B cell (primary cell): ENCODE data around the gene STRN. TPM values are rescaled to one million over a fixed set of nuclear protein-coding genes. Genes with fewer than 3 reads are reported as not detected.
"Not testable (repeated sequence)": the region's sequence is repeated elsewhere in the genome, so short reads cannot be mapped to it uniquely, and the experiment has no call there.

Experiments
- ATAC-seq: fragments of 200-7000 bp; cut with Tn5 transposase; one replicate; pipeline ENCODE4 v1.10.0; 2021; ENCODE audit warnings: low read depth, mild to moderate bottlenecking, moderate number of reproducible peaks, moderate library complexity
- CTCF ChIA-PET: fragments of 350-600 bp; sonication (Branson Sonifier 250); formaldehyde crosslinking; loops from one replicate; lab custom pipeline; 2021; ENCODE audit warnings: antibody characterized with exemption, inconsistent platforms; lab: Charles Lee
- POLR2A ChIA-PET: fragments of 350-600 bp; sonication (Branson Sonifier 250); formaldehyde crosslinking; loops from one replicate; lab custom pipeline; 2021; ENCODE audit warnings: antibody characterized with exemption; lab: Charles Lee
- DNase-seq: peaks from one replicate; pipeline ENCODE4 v3.0.0; 2013
- H2AFZ ChIP-seq: 2 replicates; pipeline ENCODE4 v1.6.1; 2012; ENCODE audit warnings: mild to moderate bottlenecking, low read depth, low read length; ENCODE audit not compliant: insufficient read depth, poor library complexity, severe bottlenecking
- H3K27ac ChIP-seq, 2 donors: 1 replicate in 1 of 2; 2 replicates in 1 of 2; pipeline ENCODE4 v1.5.1; 2012 to 2013; ENCODE audit warnings: low read length in 2 of 2, mild to moderate bottlenecking in 2 of 2, moderate library complexity in 1 of 2
- H3K27me3 ChIP-seq, 4 experiments: fragments of 200-600 bp in 1 of 4; sonication (generic) in 1 of 4; replicated peaks in 1 of 4; 1 replicate in 2 of 4; 2 replicates in 2 of 4; pipeline versions ENCODE4 v1.6.1 to v1.7.0; 2013 to 2016; ENCODE audit warnings: low read length in 3 of 4, mild to moderate bottlenecking in 2 of 4, mixed read lengths in 1 of 4, moderate library complexity in 1 of 4; ENCODE audit not compliant: insufficient read depth in 4 of 4, control insufficient read depth in 3 of 4; ENCODE audit errors: control extremely low read depth in 1 of 4
- H3K36me3 ChIP-seq, 2 experiments: replicated peaks in 1 of 2; 1 replicate in 1 of 2; 2 replicates in 1 of 2; pipeline versions ENCODE4 v1.6.1 to v1.7.1; 2013; ENCODE audit warnings: low read length in 1 of 2; ENCODE audit not compliant: insufficient read depth in 2 of 2, control insufficient read depth in 1 of 2; ENCODE audit errors: control extremely low read depth in 1 of 2, extremely low read depth in 1 of 2
- H3K4me1 ChIP-seq, 2 donors: fragments of 200-600 bp in 1 of 2; sonication (generic) in 1 of 2; 1 replicate in 1 of 2; 2 replicates in 1 of 2; pipeline versions ENCODE4 v1.5.1 to v1.6.1; 2013 to 2017; ENCODE audit warnings: low read length in 2 of 2; ENCODE audit not compliant: control insufficient read depth in 2 of 2, insufficient read depth in 2 of 2
- H3K4me2 ChIP-seq: replicated peaks from 2 replicates; pipeline ENCODE3; 2012; ENCODE audit warnings: mild to moderate bottlenecking, low read depth, low read length; ENCODE audit not compliant: poor library complexity, severe bottlenecking
- H3K4me3 ChIP-seq, 5 experiments: fragments of 200-600 bp in 1 of 5; sonication (generic) in 1 of 5; 1 replicate in 3 of 5; 2 replicates in 2 of 5; pipeline versions ENCODE4 v1.5.1 to v1.7.0; 2011 to 2016; ENCODE audit warnings: low read length in 4 of 5, mild to moderate bottlenecking in 4 of 5, low read depth in 2 of 5, control low read depth in 1 of 5, moderate library complexity in 1 of 5; ENCODE audit not compliant: insufficient read depth in 1 of 5; ENCODE audit errors: control extremely low read depth in 1 of 5, extremely low read depth in 1 of 5
- H3K79me2 ChIP-seq: fragments of 200-600 bp; sonication (generic); one replicate; pipeline ENCODE4 v1.6.0; 2016; ENCODE audit warnings: low read length; ENCODE audit not compliant: control insufficient read depth, insufficient read depth
- H3K9ac ChIP-seq: fragments of 200-600 bp; sonication (generic); 2 replicates; pipeline ENCODE4 v1.6.1; 2017; ENCODE audit warnings: mild to moderate bottlenecking, low read length, moderate library complexity
- H3K9me3 ChIP-seq, 3 donors: one replicate each; pipeline versions ENCODE4 v1.6.1 to v1.7.1; 2013; ENCODE audit warnings: low read length in 2 of 3; ENCODE audit not compliant: control insufficient read depth in 2 of 3, insufficient read depth in 1 of 3; ENCODE audit errors: control extremely low read depth in 1 of 3
- H4K20me1 ChIP-seq: 2 replicates; pipeline ENCODE4 v1.6.0; 2012; ENCODE audit warnings: mild to moderate bottlenecking, low read length; ENCODE audit not compliant: insufficient read depth, control insufficient read depth, poor library complexity, severe bottlenecking
- H3K27ac Mint-ChIP-seq: one replicate; pipeline ENCODE4 v1.8.0; 2021; ENCODE audit warnings: mixed read lengths
- H3K27me3 Mint-ChIP-seq: one replicate; pipeline ENCODE4 v1.8.0; 2021; ENCODE audit warnings: mixed read lengths
- H3K4me1 Mint-ChIP-seq: one replicate; pipeline ENCODE4 v1.8.0; 2021; ENCODE audit warnings: mixed read lengths
- H3K4me3 Mint-ChIP-seq: one replicate; pipeline ENCODE4 v1.8.0; 2021; ENCODE audit warnings: mixed read lengths
- H3K9me3 Mint-ChIP-seq: one replicate; pipeline ENCODE4 v1.8.0; 2022; ENCODE audit warnings: mixed read lengths; ENCODE audit not compliant: insufficient read depth
- EZH2 ChIP-seq: IDR thresholded peaks from 2 replicates; pipeline ENCODE4 v1.6.1; 2012; ENCODE audit warnings: borderline replicate concordance, low read depth, mild to moderate bottlenecking, moderate library complexity, low read length; ENCODE audit not compliant: insufficient read depth, poor library complexity, severe bottlenecking
- WGBS: methylation state at CpG from one replicate; pipeline ENCODE4 v1.1.5; 2013; ENCODE audit warnings: missing lambda C conversion rate; ENCODE audit not compliant: insufficient coverage; 5-methylcytosine and 5-hydroxymethylcytosine counted together
- intact Hi-C: fragments of 100-400 bp; cut with micrococcal nuclease; formaldehyde crosslinking; loops from one replicate; pipeline ENCODE4 v1.10.0; 2022
- polyA plus RNA-seq: library from polyadenylated mRNA; depleted of rRNA; stranded (reverse); fragments of >200 nt; gene quantifications from 2 replicates; pipeline ENCODE4 v1.2.3, GENCODE V29; 2012
- total RNA-seq, 2 donors: library from RNA; stranded (reverse); fragments of 120-200 nt in 1 of 2; gene quantifications; 1 replicate in 1 of 2; 2 replicates in 1 of 2; pipeline versions ENCODE4 v1.2.3 to v1.2.4, GENCODE V29; 2013 to 2022
- TF ChIP-seq, protein P1 (sequence below): fragments of 200-600 bp; IDR thresholded peaks from one replicate; pipeline ENCODE4 v1.8.0; 2022; ENCODE audit warnings: antibody characterized with exemption, mild to moderate bottlenecking

Gene STRN
- total and polyA plus RNA-seq, 2 donors (not counting 1 experiment from before 2014, with no cell fraction given) = 5.8 to 38.6 TPM

GRCh38 chr2:37000988-37001556 lies 34.7 kb upstream of the STRN start:
- ATAC-seq (no peak), DNase-seq (no peak)
- no peak overlapping the region for H2AFZ ChIP-seq
- TF ChIP-seq EZH2 = no peak
- TF ChIP-seq, protein P1, sequence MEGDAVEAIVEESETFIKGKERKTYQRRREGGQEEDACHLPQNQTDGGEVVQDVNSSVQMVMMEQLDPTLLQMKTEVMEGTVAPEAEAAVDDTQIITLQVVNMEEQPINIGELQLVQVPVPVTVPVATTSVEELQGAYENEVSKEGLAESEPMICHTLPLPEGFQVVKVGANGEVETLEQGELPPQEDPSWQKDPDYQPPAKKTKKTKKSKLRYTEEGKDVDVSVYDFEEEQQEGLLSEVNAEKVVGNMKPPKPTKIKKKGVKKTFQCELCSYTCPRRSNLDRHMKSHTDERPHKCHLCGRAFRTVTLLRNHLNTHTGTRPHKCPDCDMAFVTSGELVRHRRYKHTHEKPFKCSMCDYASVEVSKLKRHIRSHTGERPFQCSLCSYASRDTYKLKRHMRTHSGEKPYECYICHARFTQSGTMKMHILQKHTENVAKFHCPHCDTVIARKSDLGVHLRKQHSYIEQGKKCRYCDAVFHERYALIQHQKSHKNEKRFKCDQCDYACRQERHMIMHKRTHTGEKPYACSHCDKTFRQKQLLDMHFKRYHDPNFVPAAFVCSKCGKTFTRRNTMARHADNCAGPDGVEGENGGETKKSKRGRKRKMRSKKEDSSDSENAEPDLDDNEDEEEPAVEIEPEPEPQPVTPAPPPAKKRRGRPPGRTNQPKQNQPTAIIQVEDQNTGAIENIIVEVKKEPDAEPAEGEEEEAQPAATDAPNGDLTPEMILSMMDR = no peak
- H3K4me3 ChIP-seq = no peak overlapping the region
- peaks cover 7 to 84% of the 10 kb centered on the region in 2 experiments for H3K36me3 ChIP-seq
- no peaks in the 10 kb centered on the region for H3K79me2 ChIP-seq
- Mint-ChIP-seq H3K27me3 (no peaks in the 10 kb centered on the region), H3K27ac (no peak overlapping the region), H3K4me1 (peaks cover 11% of the 10 kb centered on the region), H3K4me3 (no peak overlapping the region), H3K9me3 (no peaks in the 10 kb centered on the region)
- no peaks in the 10 kb centered on the region for H3K9me3 ChIP-seq
- no peaks in the 10 kb centered on the region for H4K20me1 ChIP-seq
- H3K27me3 ChIP-seq = no peaks in the 10 kb centered on the region
- H3K27ac ChIP-seq = no peak overlapping the region
- no peak overlapping the region for H3K9ac ChIP-seq
- no peak overlapping the region for H3K4me2 ChIP-seq
- ChIA-PET CTCF (interaction anchor here (0.9 to 1.0 kb wide), 2 partner anchors 216 to 1115 kb away, joined by 3 read pairs; no protein-coding TSS in a partner anchor), POLR2A (no interaction called here)
- WGBS = no CpG with 5 or more reads among the region's 2 CpGs
- intact Hi-C loops = no loop called here
- peaks cover 10% of the 10 kb centered on the region in 2 donors for H3K4me1 ChIP-seq

GRCh38 chr2:37000318-37000717 lies 34.0 kb upstream of the STRN start:
- Histone ChIP-seq H3K9ac (no peak overlapping the region), H3K4me3 (no peak overlapping the region), H3K4me2 (no peak overlapping the region), H3K27ac (no peak overlapping the region), H3K36me3 (peaks cover 7 to 76% of the 10 kb centered on the region in 2 experiments), H2AFZ (no peak overlapping the region), H3K4me1 (peaks cover 6 to 7% of the 10 kb centered on the region in 2 donors), H3K27me3 (no peaks in the 10 kb centered on the region), H3K79me2 (no peaks in the 10 kb centered on the region), H3K9me3 (no peaks in the 10 kb centered on the region), H4K20me1 (no peaks in the 10 kb centered on the region)
- Mint-ChIP-seq H3K9me3 (no peaks in the 10 kb centered on the region), H3K4me3 (no peak overlapping the region), H3K4me1 (peaks cover 8% of the 10 kb centered on the region), H3K27me3 (no peaks in the 10 kb centered on the region), H3K27ac (no peak overlapping the region)
- ChIA-PET CTCF (no interaction called here), POLR2A (no interaction called here)
- no peak for ATAC-seq
- intact Hi-C loops = no loop called here
- 98% methylated on average over 4 of the region's 6 CpGs for WGBS
- no peak for DNase-seq
- TF ChIP-seq, protein P1 = no peak
- TF ChIP-seq EZH2 = no peak

GRCh38 chr2:36999416-36999815 lies 33.1 kb upstream of the STRN start:
- H3K4me2 ChIP-seq, H3K4me1 ChIP-seq, POLR2A ChIA-PET, CTCF ChIA-PET, H3K9ac ChIP-seq, DNase-seq, H3K9me3 ChIP-seq, H3K4me3 Mint-ChIP-seq, H4K20me1 ChIP-seq, H2AFZ ChIP-seq, H3K79me2 ChIP-seq, H3K4me1 Mint-ChIP-seq, H3K9me3 Mint-ChIP-seq, H3K4me3 ChIP-seq, H3K27ac ChIP-seq, H3K27me3 ChIP-seq, H3K27ac Mint-ChIP-seq, intact Hi-C loops, ATAC-seq, H3K27me3 Mint-ChIP-seq: not testable (repeated sequence)
- peaks cover 7 to 67% of the 10 kb centered on the region in 2 experiments for H3K36me3 ChIP-seq
- 98% methylated on average over 4 of the region's 9 CpGs for WGBS
